HG03439 (cell line): ENCODE results near the gene CD226.

ENCODE experiments used
- ATAC-seq: cut with Tn5 transposase; IDR thresholded peaks from one replicate; pipeline ENCODE4 v1.9.1; 2021; ENCODE audit warnings: mild to moderate bottlenecking, moderate library complexity; ENCODE audit not compliant: unreplicated experiment

Gene CD226

DNA sequence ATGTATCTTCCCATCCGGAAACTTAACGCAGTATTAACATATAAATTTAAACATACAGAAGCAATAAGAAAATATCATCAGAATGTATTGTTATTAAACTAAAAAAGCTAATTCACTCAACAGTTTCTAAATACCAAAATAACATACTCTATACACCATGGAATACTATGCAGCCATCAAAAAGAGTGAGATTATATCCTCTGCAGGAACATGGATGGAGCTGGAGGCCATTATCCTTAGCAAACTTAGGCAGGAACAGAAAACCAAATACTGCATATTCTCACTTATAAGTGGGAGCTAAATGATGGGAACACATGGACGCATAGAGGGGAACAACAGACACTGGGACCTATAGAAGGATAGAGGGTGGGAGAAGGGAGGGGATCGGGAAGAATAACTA is 127.1 kb downstream of the CD226 start:
- ATAC-seq, result no peak

DNA sequence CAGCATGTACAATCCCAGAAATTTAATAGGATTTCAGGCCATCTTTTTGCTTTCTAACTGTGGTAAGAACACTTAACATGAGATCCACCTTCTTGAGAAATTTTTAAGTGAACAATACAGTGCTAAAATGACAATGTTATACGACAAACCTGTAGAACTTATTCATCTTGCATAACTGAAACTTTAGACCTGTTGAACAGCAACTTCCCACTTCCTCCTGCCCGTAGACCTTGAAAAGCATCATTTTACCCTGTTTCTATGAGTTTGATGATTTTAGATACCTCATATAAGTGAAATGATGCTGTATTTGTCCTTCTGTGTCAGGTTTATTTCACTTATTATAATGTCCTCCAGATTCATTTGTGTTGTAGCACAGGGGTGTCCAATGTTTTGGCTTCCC is 128.2 kb downstream of the CD226 start:
- no peak for ATAC-seq

GRCh38 chr18:69817335-69817940 is 130.2 kb downstream of the CD226 start:
- no peak for ATAC-seq

DNA sequence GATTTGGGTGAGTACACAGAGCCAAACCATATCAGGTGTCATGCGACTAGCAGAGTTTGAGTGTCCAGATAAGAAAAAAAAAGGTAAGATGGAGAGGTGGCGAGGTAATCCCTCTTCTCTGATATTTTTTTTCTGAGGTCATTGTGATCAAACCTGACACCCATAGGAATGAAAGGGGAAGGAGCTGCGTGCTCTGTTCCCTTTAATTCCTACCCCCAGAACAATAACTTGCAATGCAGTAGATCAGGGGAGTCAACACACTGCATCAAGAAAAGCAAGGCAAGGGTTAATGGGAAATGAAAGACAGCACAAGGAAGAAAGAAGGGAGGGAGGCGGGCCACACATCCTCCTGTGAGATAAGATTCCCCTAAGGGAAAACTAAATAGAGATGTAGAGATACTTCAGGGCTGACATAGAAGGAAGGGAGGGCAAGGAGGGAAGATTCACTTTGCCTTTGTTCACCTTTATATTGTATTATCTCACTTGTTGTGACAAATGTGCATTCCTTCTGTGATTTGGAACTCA is 132.8 kb downstream of the CD226 start:
- no peak for ATAC-seq

DNA sequence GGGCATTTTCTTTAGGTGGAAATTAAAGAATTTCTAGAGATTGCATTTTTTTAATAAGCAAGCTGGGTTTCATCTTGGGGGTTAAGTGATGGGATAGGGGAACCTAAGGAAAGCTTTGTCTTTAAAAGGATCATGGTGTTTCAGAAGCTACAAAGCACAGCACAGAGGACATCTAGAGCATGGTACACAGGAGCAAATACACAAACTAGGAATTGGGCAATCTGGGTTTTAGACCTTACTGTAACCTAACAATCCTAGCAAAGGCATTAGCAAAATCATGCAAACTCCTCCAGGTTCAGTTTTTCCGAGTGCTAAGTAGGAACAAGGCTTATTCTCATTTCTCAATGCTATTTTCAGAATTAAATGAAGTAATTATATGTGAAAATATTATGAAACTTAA is 134.1 kb downstream of the CD226 start:
- no peak for ATAC-seq

GRCh38 chr18:69808399-69808798 is 139.3 kb downstream of the CD226 start:
- ATAC-seq, result no peak

DNA sequence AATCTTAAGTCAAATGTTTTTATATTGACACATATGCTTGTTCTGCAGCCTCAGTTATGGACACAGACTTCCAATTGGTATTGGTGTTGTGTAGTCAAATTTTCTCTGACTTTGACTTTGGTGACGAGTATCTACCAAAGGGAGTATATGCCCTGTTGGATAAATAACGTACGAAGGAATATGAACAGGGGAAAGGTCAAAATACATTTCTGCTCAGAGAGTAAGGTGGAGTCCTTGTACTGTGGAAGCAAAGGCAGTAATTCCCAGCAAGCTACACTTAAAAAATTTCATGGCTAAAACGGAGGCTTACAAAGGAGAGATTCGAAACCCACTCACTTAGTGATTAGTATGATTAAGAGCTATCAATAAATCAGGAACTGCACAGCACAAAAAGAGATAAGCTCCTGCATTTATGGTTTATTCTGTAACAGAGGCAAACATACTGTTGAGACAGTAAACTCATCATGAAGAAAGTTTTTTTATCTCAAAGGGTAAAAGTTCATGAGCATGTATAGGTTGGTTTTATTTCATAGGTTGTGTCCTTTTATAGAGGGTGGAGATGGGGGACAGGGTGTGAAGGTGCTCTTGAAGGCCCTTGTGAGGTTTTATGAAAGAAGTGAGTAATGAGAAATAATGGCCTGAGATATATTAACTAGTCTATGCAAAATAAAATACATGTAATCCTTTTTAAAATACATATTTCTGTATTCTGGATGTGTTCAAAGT is 142.7 kb downstream of the CD226 start:
- no peak for ATAC-seq
